B cell (primary cell): ENCODE data around the gene SHROOM2.

ENCODE experiments used
- CTCF ChIP-seq: fragments of 200-600 bp; IDR thresholded peaks from one replicate; pipeline ENCODE4 v1.8.0; 2022; ENCODE audit warnings: antibody characterized with exemption, mild to moderate bottlenecking
- EZH2 ChIP-seq: IDR thresholded peaks from 2 replicates; pipeline ENCODE4 v1.6.1; 2012; ENCODE audit warnings: borderline replicate concordance, low read depth, mild to moderate bottlenecking, moderate library complexity, low read length; ENCODE audit not compliant: insufficient read depth, poor library complexity, severe bottlenecking

- TF ChIP-seq CTCF: no peak
- no peak for TF ChIP-seq EZH2
Observed at GRCh38 chrX:9957743-9958142, 171.5 kb downstream of the SHROOM2 start.
